Skeletal muscle satellite cell (primary cell): Measurements from ENCODE around the gene KCTD16. TPM values are rescaled to one million over a fixed set of nuclear protein-coding genes. Genes with fewer than 3 reads are reported as not detected.

Source experiments
- H3K27me3 ChIP-seq: 2 replicates; pipeline ENCODE4 v1.7.0; 2013; ENCODE audit warnings: low read length; ENCODE audit not compliant: control insufficient read depth, insufficient read depth
- H3K36me3 ChIP-seq: 2 replicates; pipeline ENCODE4 v1.7.0; 2013; ENCODE audit warnings: mild to moderate bottlenecking, control low read depth, low read length; ENCODE audit not compliant: insufficient read depth
- H3K4me1 ChIP-seq: 2 replicates; pipeline ENCODE4 v1.7.0; 2013; ENCODE audit warnings: low read length; ENCODE audit not compliant: control insufficient read depth, insufficient read depth
- H3K4me2 ChIP-seq: 2 replicates; pipeline ENCODE4 v1.7.0; 2013; ENCODE audit warnings: mild to moderate bottlenecking, low read length
- H3K4me3 ChIP-seq: 2 replicates; pipeline ENCODE4 v1.7.0; 2013; ENCODE audit warnings: low read length
- H3K9ac ChIP-seq: 2 replicates; pipeline ENCODE4 v1.7.0; 2013; ENCODE audit warnings: mild to moderate bottlenecking, low read depth, low read length, moderate library complexity
- H3K9me3 ChIP-seq: replicated peaks from 2 replicates; pipeline ENCODE4 v1.7.0; 2013; ENCODE audit warnings: mild to moderate bottlenecking, control low read depth, low read length
- total RNA-seq: library from RNA; depleted of rRNA; stranded (reverse); fragments of >200 nt; gene quantifications from 2 replicates; pipeline ENCODE4 v1.2.3, GENCODE V29; 2012; rRNA removed

KCTD16 gene
- 0.25 and 1.1 TPM in 2 replicates for total RNA-seq

GRCh38 chr5:144170276-144171024 is at the start of gene KCTD16, which contains the start of gene YIPF5:
KCTD16 (plus strand) TSS chr5:144170873.
YIPF5 (minus strand) TSS chr5:144170659; CDS start chr5:144169955, 704 bp downstream.
- Histone ChIP-seq H3K36me3 (peaks cover 31% of the 10 kb centered on the region), H3K4me1 (peaks cover 35% of the 10 kb centered on the region), H3K4me3 (peak within 1 kb of the TSS; percentile 91), H3K27me3 (no peaks in the 10 kb centered on the region), H3K9me3 (no peaks in the 10 kb centered on the region), H3K9ac (peak within 1 kb of the TSS; percentile 93), H3K4me2 (peak within 1 kb of the TSS; percentile 83)

DNA sequence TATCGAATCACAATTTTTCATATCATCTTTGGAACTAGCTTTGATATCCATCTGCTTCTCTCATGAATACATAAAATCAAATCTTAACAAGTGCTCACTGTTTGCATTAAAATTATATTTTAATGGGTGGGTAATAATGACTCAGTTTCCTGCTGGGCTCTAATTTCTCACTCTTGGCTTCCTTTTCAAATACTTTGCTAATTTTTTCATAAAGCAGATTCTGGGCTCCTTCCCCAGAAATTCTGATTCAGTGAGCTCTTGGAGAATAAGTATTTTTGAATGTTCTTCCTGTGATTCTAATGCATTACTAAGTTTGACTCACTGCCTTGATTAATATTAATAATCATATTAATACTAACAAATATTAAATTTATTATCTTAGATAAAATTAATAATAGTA is 49.1 kb upstream of the KCTD16 start:
- H3K9me3 ChIP-seq, result no peaks in the 10 kb centered on the region
- H3K4me3 ChIP-seq, result no peak overlapping the region

GRCh38 chr5:144122081-144122480 is 48.6 kb upstream of the KCTD16 start:
- Histone ChIP-seq H3K9me3 (no peaks in the 10 kb centered on the region), H3K36me3 (no peaks in the 10 kb centered on the region), H3K4me3 (no peak overlapping the region), H3K27me3 (no peaks in the 10 kb centered on the region), H3K4me2 (no peak overlapping the region), H3K4me1 (peaks cover 21% of the 10 kb centered on the region), H3K9ac (no peak overlapping the region)

More for the DNA sequence above, 49.1 kb upstream of the KCTD16 start:
- Histone ChIP-seq H3K27me3 (no peaks in the 10 kb centered on the region), H3K36me3 (no peaks in the 10 kb centered on the region), H3K4me1 (peaks cover 21% of the 10 kb centered on the region), H3K4me2 (no peak overlapping the region), H3K9ac (no peak overlapping the region)

DNA sequence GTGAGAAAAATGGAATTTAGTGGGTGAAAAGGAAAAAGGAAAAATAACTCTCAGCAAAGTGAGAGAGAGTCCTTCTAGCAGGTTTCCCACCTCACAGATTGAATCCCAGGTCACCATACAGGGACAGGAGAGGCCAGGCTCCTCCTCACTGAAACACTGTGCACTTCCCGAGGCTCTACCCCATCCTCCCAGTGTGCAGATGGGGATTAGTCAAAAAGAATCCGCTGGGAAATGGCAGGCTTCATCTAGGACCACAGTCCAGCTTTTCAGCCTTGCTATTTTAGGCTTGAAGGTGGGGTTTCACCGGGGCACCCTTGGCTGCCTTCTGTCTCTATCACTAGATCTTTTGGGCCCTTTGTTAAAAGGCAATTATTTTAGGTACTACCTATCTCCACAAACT is 48.0 kb upstream of the KCTD16 start:
- Histone ChIP-seq H3K4me3 (no peak overlapping the region), H3K9me3 (no peaks in the 10 kb centered on the region), H3K4me1 (peaks cover 21% of the 10 kb centered on the region), H3K4me2 (no peak overlapping the region), H3K9ac (no peak overlapping the region), H3K27me3 (no peaks in the 10 kb centered on the region), H3K36me3 (no peaks in the 10 kb centered on the region)

DNA sequence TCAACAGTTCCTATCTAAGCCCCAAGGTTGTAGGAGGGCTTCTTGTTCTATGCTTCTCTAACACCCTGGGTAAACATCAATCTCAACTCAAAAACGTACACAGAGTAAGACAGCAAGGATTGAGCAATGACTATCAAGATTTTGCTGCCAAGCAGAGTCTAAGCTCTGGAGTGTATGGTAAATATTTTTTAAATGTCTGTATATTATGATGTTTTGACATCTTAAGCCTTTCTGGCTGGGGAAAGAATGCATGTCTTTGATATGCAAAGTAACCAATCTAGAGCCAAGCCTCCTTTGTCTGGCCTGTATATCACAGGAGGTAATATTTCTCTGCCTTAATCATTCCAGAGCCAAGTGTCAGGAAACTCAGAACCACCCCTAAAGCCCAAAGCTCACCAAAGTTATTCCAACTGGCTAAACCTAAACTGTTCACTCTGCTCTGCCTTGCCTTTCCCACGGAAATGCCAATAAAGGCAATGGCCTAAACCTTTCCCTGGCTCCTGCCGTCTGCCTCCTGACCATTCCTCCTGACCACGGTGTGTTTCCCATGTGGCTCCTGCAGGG is 45.4 kb upstream of the KCTD16 start:
- Histone ChIP-seq H3K4me2 (no peak overlapping the region), H3K4me1 (peaks cover 21% of the 10 kb centered on the region), H3K4me3 (no peak overlapping the region), H3K36me3 (no peaks in the 10 kb centered on the region), H3K9me3 (no peaks in the 10 kb centered on the region), H3K27me3 (no peaks in the 10 kb centered on the region), H3K9ac (no peak overlapping the region)

GRCh38 chr5:144126707-144127106 is 44.0 kb upstream of the KCTD16 start:
- Histone ChIP-seq H3K4me2 (no peak overlapping the region), H3K4me3 (no peak overlapping the region), H3K9me3 (no peaks in the 10 kb centered on the region), H3K4me1 (peaks cover 17% of the 10 kb centered on the region), H3K36me3 (no peaks in the 10 kb centered on the region), H3K9ac (no peak overlapping the region), H3K27me3 (no peaks in the 10 kb centered on the region)

- Histone ChIP-seq H3K4me3 (no peak overlapping the region), H3K9ac (no peak overlapping the region), H3K4me1 (peaks cover 9% of the 10 kb centered on the region), H3K4me2 (no peak overlapping the region), H3K36me3 (no peaks in the 10 kb centered on the region), H3K27me3 (no peaks in the 10 kb centered on the region), H3K9me3 (no peaks in the 10 kb centered on the region)
These were observed 41.8 kb upstream of the KCTD16 start for GRCh38 chr5:144128844-144129243.

- H3K27me3 ChIP-seq, result no peaks in the 10 kb centered on the region
- H3K4me1 ChIP-seq, result peaks cover 2% of the 10 kb centered on the region
- no peak overlapping the region for H3K4me2 ChIP-seq
- H3K9ac ChIP-seq, result no peak overlapping the region
- H3K36me3 ChIP-seq, result no peaks in the 10 kb centered on the region
- no peak overlapping the region for H3K4me3 ChIP-seq
- H3K9me3 ChIP-seq, result no peaks in the 10 kb centered on the region
These were observed 40.4 kb upstream of the KCTD16 start for GRCh38 chr5:144130306-144130705.

GRCh38 chr5:144131261-144131660 is 39.4 kb upstream of the KCTD16 start:
- Histone ChIP-seq H3K36me3 (no peaks in the 10 kb centered on the region), H3K9me3 (no peaks in the 10 kb centered on the region), H3K4me1 (no peaks in the 10 kb centered on the region), H3K9ac (no peak overlapping the region), H3K4me3 (no peak overlapping the region), H3K27me3 (no peaks in the 10 kb centered on the region), H3K4me2 (no peak overlapping the region)

- no peak overlapping the region for H3K4me2 ChIP-seq
These were observed 37.5 kb upstream of the KCTD16 start for GRCh38 chr5:144133050-144133633.

DNA sequence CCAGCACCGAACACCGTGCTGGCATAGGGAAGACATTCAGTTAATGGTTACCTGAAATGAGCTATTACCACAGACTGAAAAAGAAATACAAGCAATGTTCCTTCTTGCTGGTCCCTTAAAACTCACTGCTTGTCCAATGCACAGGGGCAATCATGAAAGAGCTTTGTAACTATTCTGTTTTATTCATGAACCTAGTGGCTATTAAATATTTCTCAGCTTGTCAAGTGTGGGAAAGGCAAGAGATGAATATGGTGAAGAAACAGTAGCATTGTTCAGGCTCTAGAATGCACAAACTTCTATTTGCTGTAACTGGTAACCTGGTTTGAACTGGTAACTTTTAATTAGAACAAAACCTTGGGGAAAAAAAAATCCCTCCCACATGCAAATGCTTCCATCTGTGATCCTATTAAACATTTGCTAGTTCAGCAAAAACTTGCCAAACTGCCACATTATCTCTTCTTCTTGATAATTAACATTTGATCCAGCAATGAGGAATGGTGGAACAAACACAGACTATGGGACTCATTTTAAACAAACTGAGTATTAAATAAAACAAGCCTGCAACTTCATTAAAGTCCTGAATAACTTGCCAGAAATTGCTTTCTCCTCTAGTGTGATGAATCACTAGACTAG is 36.4 kb upstream of the KCTD16 start:
- Histone ChIP-seq H3K4me3 (no peak overlapping the region), H3K4me2 (no peak overlapping the region), H3K9ac (no peak overlapping the region), H3K36me3 (no peaks in the 10 kb centered on the region), H3K4me1 (peaks cover 3% of the 10 kb centered on the region), H3K9me3 (no peaks in the 10 kb centered on the region), H3K27me3 (no peaks in the 10 kb centered on the region)

More at GRCh38 chr5:144133050-144133633, 37.5 kb upstream of the KCTD16 start:
- Histone ChIP-seq H3K36me3 (no peaks in the 10 kb centered on the region), H3K9ac (no peak overlapping the region), H3K27me3 (no peaks in the 10 kb centered on the region), H3K9me3 (no peaks in the 10 kb centered on the region), H3K4me3 (no peak overlapping the region), H3K4me1 (no peaks in the 10 kb centered on the region)
